HL-60/S4 treated with retinoic acid at 250 ng/mL for 4 days and 3 days (cell line): Measurements from ENCODE around the gene RAB30.
"Not testable (repeated sequence)": the region's sequence is repeated elsewhere in the genome, so short reads cannot be mapped to it uniquely, and the experiment has no call there.

ENCODE experiments used
- in situ Hi-C: fragments of 300-500 bp; cut with MboI; formaldehyde crosslinking; loops from 2 replicates; pipeline ENCODE4 v1.7.0; 2022; ENCODE audit warnings: low sequenced_read_pairs

RAB30 gene

GRCh38 chr11:83011333-83012167 lies 60.1 kb downstream of the RAB30 start:
- in situ Hi-C loops: no loop called here

GRCh38 chr11:83009999-83010398 lies 61.7 kb downstream of the RAB30 start:
- in situ Hi-C loops: no loop called here

GRCh38 chr11:83009136-83009535 lies 62.6 kb downstream of the RAB30 start:
- in situ Hi-C loops: not testable (repeated sequence)

GRCh38 chr11:83008581-83008923 lies 63.1 kb downstream of the RAB30 start:
- in situ Hi-C loops: no loop called here

GRCh38 chr11:83007909-83008580 lies 63.7 kb downstream of the RAB30 start:
- in situ Hi-C loops: no loop called here

GRCh38 chr11:83007477-83007876 lies 64.2 kb downstream of the RAB30 start:
- in situ Hi-C loops: no loop called here

GRCh38 chr11:83006877-83007330 lies 64.8 kb downstream of the RAB30 start:
- in situ Hi-C loops: no loop called here

GRCh38 chr11:83004746-83005556 lies 66.7 kb downstream of the RAB30 start:
- in situ Hi-C loops: no loop called here

GRCh38 chr11:83002522-83002921 lies 69.2 kb downstream of the RAB30 start:
- in situ Hi-C loops: no loop called here

- in situ Hi-C loops: no loop called here
Measured at GRCh38 chr11:83002053-83002452, 69.6 kb downstream of the RAB30 start.

GRCh38 chr11:83000381-83000780 lies 71.3 kb downstream of the RAB30 start:
- in situ Hi-C loops: no loop called here

GRCh38 chr11:82999232-82999631 lies 72.5 kb downstream of the RAB30 start:
- in situ Hi-C loops: no loop called here

- in situ Hi-C loops: no loop called here
Measured at GRCh38 chr11:82998697-82999096, 73.0 kb downstream of the RAB30 start.

- in situ Hi-C loops: no loop called here
Measured at GRCh38 chr11:82996966-82997606, 74.6 kb downstream of the RAB30 start.

- in situ Hi-C loops: no loop called here
Measured at GRCh38 chr11:82995754-82996398, 75.8 kb downstream of the RAB30 start.

GRCh38 chr11:82995235-82995634 lies 76.5 kb downstream of the RAB30 start:
- in situ Hi-C loops: no loop called here

- in situ Hi-C loops: no loop called here
Measured at GRCh38 chr11:82994604-82995230, 77.0 kb downstream of the RAB30 start.

GRCh38 chr11:82992223-82992622 lies 79.5 kb downstream of the RAB30 start:
- in situ Hi-C loops: no loop called here

- in situ Hi-C loops: no loop called here
Measured at GRCh38 chr11:82989628-82990404, 81.9 kb downstream of the RAB30 start.
